NCI-H69 (cell line): ENCODE results near the gene RRP36.

Source experiments
- DNase-seq: peaks from one replicate; lab custom pipeline; 2025; lab: John Stamatoyannopoulos, UW

Gene RRP36

GRCh38 chr6:43062818-43063217, 41.4 kb downstream of the RRP36 start:
- no peak for DNase-seq

GRCh38 chr6:43070028-43070632, 48.7 kb downstream of the RRP36 start:
- peak; percentile 82 for DNase-seq

GRCh38 chr6:43074847-43075669, 53.6 kb downstream of the RRP36 start:
- no peak for DNase-seq

GRCh38 chr6:43075670-43076463, 54.4 kb downstream of the RRP36 start, which contains the start of gene PTK7:
PTK7 (plus strand) TSS chr6:43076314; CDS start chr6:43076489, 175 bp downstream.
- peak; percentile 96 for DNase-seq

GRCh38 chr6:43076464-43077332, 55.3 kb downstream of the RRP36 start:
- DNase-seq, result peak; percentile 80

GRCh38 chr6:43077333-43077809, 55.9 kb downstream of the RRP36 start:
- no peak for DNase-seq

- DNase-seq, result peak; percentile 44
These were observed 56.6 kb downstream of the RRP36 start for GRCh38 chr6:43077981-43078511.

- DNase-seq, result no peak
These were observed 57.3 kb downstream of the RRP36 start for GRCh38 chr6:43078691-43079090.
